Heart left ventricle (tissue), 16 donors: ENCODE data around the gene GRAMD4. TPM values are rescaled to one million over a fixed set of nuclear protein-coding genes. Genes with fewer than 3 reads are reported as not detected.

ENCODE experiments used
- ATAC-seq, 4 donors: fragments of 200-7000 bp; cut with Tn5 transposase; one replicate each; pipeline ENCODE4 v1.9.1; 2020 to 2022; ENCODE audit warnings: moderate library complexity in 4 of 4, mild to moderate bottlenecking in 3 of 4, moderate number of reproducible peaks in 1 of 4
- DNase-seq, 5 donors: peaks; one replicate each; pipeline ENCODE4 v3.0.0-alpha.2; 2020
- H3K27ac ChIP-seq, 12 donors: fragments of 200-600 bp; sonication (generic) in 4 of 12; one replicate each; pipeline versions ENCODE4 v1.5.0 to v1.8.0; 2016 to 2022; ENCODE audit warnings: mild to moderate bottlenecking in 2 of 12
- H3K27me3 ChIP-seq, 9 donors: fragments of 200-600 bp; sonication (generic) in 2 of 9; one replicate each; pipeline versions ENCODE4 v1.5.1 to v1.8.0; 2016 to 2022; ENCODE audit warnings: mild to moderate bottlenecking in 3 of 9
- H3K36me3 ChIP-seq, 9 donors: fragments of 200-600 bp; sonication (generic) in 2 of 9; one replicate each; pipeline versions ENCODE4 v1.5.0 to v1.8.0; 2018 to 2022; ENCODE audit warnings: mild to moderate bottlenecking in 2 of 9
- H3K4me1 ChIP-seq, 12 donors: fragments of 200-600 bp; sonication (generic) in 4 of 12; one replicate each; pipeline versions ENCODE4 v1.5.0 to v1.8.0; 2016 to 2022; ENCODE audit warnings: mild to moderate bottlenecking in 3 of 12
- H3K4me3 ChIP-seq, 12 donors: fragments of 200-600 bp; sonication (generic) in 4 of 12; one replicate each; pipeline versions ENCODE4 v1.5.0 to v1.8.0; 2017 to 2022; ENCODE audit warnings: mild to moderate bottlenecking in 9 of 12, moderate library complexity in 4 of 12
- H3K9me3 ChIP-seq, 12 donors: fragments of 200-600 bp; sonication (generic) in 4 of 12; one replicate each; pipeline versions ENCODE4 v1.5.0 to v1.8.0; 2016 to 2022; ENCODE audit warnings: mild to moderate bottlenecking in 1 of 12
- POLR2A ChIP-seq, 2 donors: fragments of 450-650 bp; IDR thresholded peaks; one replicate each; pipeline ENCODE4 v1.6.1; 2017; ENCODE audit warnings: antibody characterized with exemption in 2 of 2, mild to moderate bottlenecking in 2 of 2, moderate library complexity in 2 of 2
- WGBS, 4 donors: extraction: QIAGEN DNeasy Blood & Tissue Kit in 2 of 4; methylation state at CpG; one replicate each; pipeline versions ENCODE4 v1.1.5 to v1.1.7; 2013 to 2018; 5-methylcytosine and 5-hydroxymethylcytosine counted together
- intact Hi-C, 10 donors: fragments of 100-400 bp; cut with DNase I; formaldehyde crosslinking; loops; one replicate each; pipeline versions ENCODE4 v1.11.1 to v1.14.2; 2022
- polyA plus RNA-seq, 2 donors: library from polyadenylated mRNA; stranded (reverse); fragments of 200-250 nt; gene quantifications; one replicate each; pipeline ENCODE4 v1.2.3, GENCODE V29; 2013
- total RNA-seq, 9 donors: library from RNA; depleted of rRNA in 2 of 9; stranded (reverse); fragments of >200 nt in 2 of 9; fragmentation: NEBNext Ultra II Directional in 3 of 9; extraction: Animal tissue kit (Norgen Biotek cat#: 25700) in 3 of 9; gene quantifications; one replicate each; pipeline versions ENCODE4 v1.1.0 to v1.2.4, GENCODE V29; 2016 to 2023
- TF ChIP-seq, protein P1 (sequence below), 12 donors: fragments of 200-600 bp; sonication (generic) in 4 of 12; IDR thresholded peaks; one replicate each; pipeline versions ENCODE4 v1.5.0 to v1.8.0; 2018 to 2022; ENCODE audit warnings: antibody characterized with exemption in 12 of 12, mild to moderate bottlenecking in 5 of 12
- donor health status: ischemic (EF 13 %, LVEDD 7.1; RV severe dilation, severe dysfunction).
- donor health status: healthy with polysubstance abuse.
- donor health status: DM: no; HTN: yes; CAD: no.
- donor health status: DM: no; HTN: no; CAD: no.
- donor health status: ischemic (EF 25% LVEDD 6.9; RV normal size, moderate dysfunction).
- donor health status: ischemic (EF 25% LVEDD 5.7; RV mildly dilated, moderate dysfunction).
- donor health status: healthy.
- donor health status: DM: yes; HTN: yes; CAD: no.
- donor health status: ischemic (EF 35%, LVEDD 5.7; RV mildly dilated, moderate dysfunction).
- donor health status: nonischemic (EF 11% LVEDD 7.7; RV severe dilation, severe dysfunction).
- donor health status: DM: yes; HTN: yes; CAD: no.
- donor health status: PGD.
- donor health status: ischemic (EF 29% LVEDD 5.4; RV normal size, mild dysfunction).
- donor health status: nonischemic (EF 23%, LVEDD 6.1; RV moderate dilation, normal function).

GRAMD4 gene
- total and polyA plus RNA-seq, 11 donors: 22.4 to 122 (median 63.1) TPM

DNA sequence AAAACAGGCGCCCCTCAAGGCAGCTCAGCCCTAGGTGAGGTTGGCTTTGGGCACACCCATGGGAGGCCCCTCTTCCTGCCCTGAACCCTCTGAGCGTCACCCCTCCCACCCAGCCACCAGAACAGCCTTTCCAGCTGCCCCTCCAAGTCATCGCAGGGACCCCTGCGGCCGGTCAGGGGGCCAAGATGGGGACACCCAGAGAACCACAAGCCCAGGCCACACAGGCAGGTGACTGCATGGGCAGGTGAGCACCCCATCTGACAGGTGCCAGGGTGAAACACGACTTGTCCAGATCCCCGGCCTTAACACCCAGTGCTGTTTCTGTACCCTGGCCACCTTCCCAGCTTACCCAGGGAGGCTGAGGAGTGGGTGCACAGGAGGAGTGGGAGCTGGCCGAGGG, 24.6 kb upstream of the GRAMD4 start:
- H3K36me3 ChIP-seq: no peaks in the 10 kb centered on the region
- intact Hi-C loops: no loop called here
- H3K4me1 ChIP-seq: peaks cover 5 to 87% (median 54%) of the 10 kb centered on the region in 12 donors
- no peaks in the 10 kb centered on the region for H3K27me3 ChIP-seq
- peak; percentile 1 to 9 (median 2) for ATAC-seq
- peak overlapping the region in 11 of 12 donors; percentile 36 to 91 (median 66) for H3K27ac ChIP-seq
- no peak overlapping the region for H3K4me3 ChIP-seq
- H3K9me3 ChIP-seq: no peaks in the 10 kb centered on the region
- DNase-seq: peak in 2 of 5 donors; percentile 17 to 20
- 81 to 91% (median 83%) methylated on average over 5 to 8 of the region's 8 CpGs for WGBS, 4 donors
- TF ChIP-seq POLR2A (IDR thresholded peaks at IDR 0.05): no peak
- TF ChIP-seq, protein P1, sequence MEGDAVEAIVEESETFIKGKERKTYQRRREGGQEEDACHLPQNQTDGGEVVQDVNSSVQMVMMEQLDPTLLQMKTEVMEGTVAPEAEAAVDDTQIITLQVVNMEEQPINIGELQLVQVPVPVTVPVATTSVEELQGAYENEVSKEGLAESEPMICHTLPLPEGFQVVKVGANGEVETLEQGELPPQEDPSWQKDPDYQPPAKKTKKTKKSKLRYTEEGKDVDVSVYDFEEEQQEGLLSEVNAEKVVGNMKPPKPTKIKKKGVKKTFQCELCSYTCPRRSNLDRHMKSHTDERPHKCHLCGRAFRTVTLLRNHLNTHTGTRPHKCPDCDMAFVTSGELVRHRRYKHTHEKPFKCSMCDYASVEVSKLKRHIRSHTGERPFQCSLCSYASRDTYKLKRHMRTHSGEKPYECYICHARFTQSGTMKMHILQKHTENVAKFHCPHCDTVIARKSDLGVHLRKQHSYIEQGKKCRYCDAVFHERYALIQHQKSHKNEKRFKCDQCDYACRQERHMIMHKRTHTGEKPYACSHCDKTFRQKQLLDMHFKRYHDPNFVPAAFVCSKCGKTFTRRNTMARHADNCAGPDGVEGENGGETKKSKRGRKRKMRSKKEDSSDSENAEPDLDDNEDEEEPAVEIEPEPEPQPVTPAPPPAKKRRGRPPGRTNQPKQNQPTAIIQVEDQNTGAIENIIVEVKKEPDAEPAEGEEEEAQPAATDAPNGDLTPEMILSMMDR (IDR thresholded peaks at IDR 0.05): no peak

DNA sequence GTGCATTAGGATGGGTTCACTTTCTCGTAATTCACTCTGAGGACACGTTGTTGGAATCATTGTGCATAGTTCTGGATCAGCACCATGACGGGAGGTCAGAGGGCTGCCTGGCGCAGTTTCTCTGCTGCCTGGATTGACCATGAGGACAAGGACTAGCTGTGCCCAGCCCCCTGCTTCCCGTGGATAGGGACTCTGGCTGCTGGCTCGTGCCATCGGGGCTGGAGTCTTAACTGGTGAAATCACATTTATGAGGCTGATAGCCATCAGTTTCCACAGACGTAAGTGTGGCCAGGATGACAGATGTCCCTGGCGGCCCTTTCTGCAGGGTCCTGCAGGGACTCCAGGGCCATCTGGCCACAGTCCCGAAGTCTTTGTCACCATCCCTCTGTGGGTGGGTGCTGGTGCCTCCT, 24.1 kb upstream of the GRAMD4 start:
- peak overlapping the region in 11 of 12 donors; percentile 36 to 91 (median 66) for H3K27ac ChIP-seq
- peak in 4 of 5 donors; percentile 63 to 95 (median 76) for DNase-seq
- no peaks in the 10 kb centered on the region for H3K27me3 ChIP-seq
- no peak for TF ChIP-seq POLR2A (IDR thresholded peaks at IDR 0.05)
- no peaks in the 10 kb centered on the region for H3K9me3 ChIP-seq
- intact Hi-C loops: no loop called here
- 35 to 42% (median 40%) methylated on average over 9 to 10 of the region's 10 CpGs for WGBS, 4 donors
- H3K4me3 ChIP-seq: no peak overlapping the region
- ATAC-seq: peak; percentile 69 to 82 (median 75)
- H3K4me1 ChIP-seq: peaks cover 3 to 87% (median 51%) of the 10 kb centered on the region in 12 donors
- H3K36me3 ChIP-seq: no peaks in the 10 kb centered on the region

- Histone ChIP-seq H3K4me1 (peaks cover 0 to 89% (median 48%) of the 10 kb centered on the region in 12 donors), H3K36me3 (no peaks in the 10 kb centered on the region), H3K9me3 (no peaks in the 10 kb centered on the region), H3K4me3 (no peak overlapping the region), H3K27me3 (no peaks in the 10 kb centered on the region), H3K27ac (peak overlapping the region in 11 of 12 donors; percentile 36 to 91 (median 66))
- TF ChIP-seq, protein P1 (IDR thresholded peaks at IDR 0.05): no peak
- TF ChIP-seq POLR2A (IDR thresholded peaks at IDR 0.05): no peak
- no peak for ATAC-seq
- DNase-seq: no peak
- 83 to 91% (median 89%) methylated on average over 7 of the region's 7 CpGs for WGBS, 4 donors
- intact Hi-C loops: no loop called here
Observed at GRCh38 chr22:46596819-46597218, 23.4 kb upstream of the GRAMD4 start.

DNA sequence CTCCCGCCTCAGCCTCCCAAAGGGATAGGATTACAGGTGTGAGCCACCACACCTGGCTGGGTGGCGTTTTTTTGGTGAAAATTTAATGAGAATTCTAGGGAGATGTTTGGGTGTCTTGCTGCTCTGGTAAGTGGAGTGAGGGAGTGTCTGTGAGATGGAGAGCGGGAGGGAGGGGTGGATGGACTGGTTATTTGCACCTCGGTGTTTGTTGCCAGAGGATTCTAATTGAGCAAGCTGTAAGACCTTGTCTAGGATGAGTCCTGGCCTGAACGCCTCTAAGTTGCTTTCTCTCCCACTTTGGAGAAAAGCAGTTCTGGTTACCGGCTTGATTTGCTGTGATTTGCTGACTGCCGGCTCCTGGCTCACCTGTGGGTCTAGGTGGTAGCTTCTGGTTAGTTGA, 22.0 kb upstream of the GRAMD4 start:
- Histone ChIP-seq H3K27ac (peak overlapping the region in 5 of 12 donors; percentile 17 to 87 (median 58)), H3K4me3 (no peak overlapping the region), H3K4me1 (peaks cover 0 to 89% (median 35%) of the 10 kb centered on the region in 12 donors), H3K9me3 (no peaks in the 10 kb centered on the region), H3K36me3 (no peaks in the 10 kb centered on the region), H3K27me3 (no peaks in the 10 kb centered on the region)
- intact Hi-C loops: no loop called here
- ATAC-seq (no peak), DNase-seq (no peak)
- WGBS, 4 donors: 85 to 93% (median 90%) methylated on average over 7 of the region's 7 CpGs
- TF ChIP-seq, protein P1 (IDR thresholded peaks at IDR 0.05): no peak
- TF ChIP-seq POLR2A (IDR thresholded peaks at IDR 0.05): no peak
